Esophagus squamous epithelium (tissue), 4 donors: ENCODE results near the gene GTPBP10.

Experiments
- CTCF ChIP-seq, 6 experiments: fragments of 450-650 bp in 4 of 6; fragments of 200-600 bp in 2 of 6; sonication (generic) in 2 of 6; IDR thresholded peaks; one replicate each; pipeline ENCODE4 v1.5.1; 2016 to 2019; ENCODE audit warnings: antibody characterized with exemption in 6 of 6, mild to moderate bottlenecking in 4 of 6, moderate library complexity in 4 of 6
- POLR2A ChIP-seq, 4 donors: fragments of 450-650 bp; IDR thresholded peaks; one replicate each; pipeline ENCODE4 v1.6.1; 2017; ENCODE audit warnings: antibody characterized with exemption in 4 of 4, mild to moderate bottlenecking in 4 of 4, moderate library complexity in 3 of 4

- no peak for TF ChIP-seq CTCF (IDR thresholded peaks at IDR 0.05)
- TF ChIP-seq POLR2A (IDR thresholded peaks at IDR 0.05) = no peak
Observed at GRCh38 chr7:90349305-90349704, 2.8 kb downstream of the GTPBP10 start.
